22Rv1 (cell line): Measurements from ENCODE around the gene TMEM86B.

Source experiments
- H3K27ac ChIP-seq: fragments of 450-650 bp; 2 replicates; pipeline ENCODE4 v1.5.1; 2017
- CTCF ChIP-seq: fragments of 450-650 bp; IDR thresholded peaks from 2 replicates; pipeline ENCODE4 v1.5.1; 2017; ENCODE audit warnings: mild to moderate bottlenecking
- ZFX ChIP-seq: fragments of 450-650 bp; IDR thresholded peaks from 2 replicates; pipeline ENCODE4 v1.6.1; 2017; ENCODE audit warnings: antibody characterized with exemption, borderline replicate concordance

TMEM86B gene

GRCh38 chr19:55238030-55238429 lies 9.5 kb upstream of the TMEM86B start:
- TF ChIP-seq ZFX (no peak), CTCF (no peak)
- H3K27ac ChIP-seq: no peak overlapping the region

DNA sequence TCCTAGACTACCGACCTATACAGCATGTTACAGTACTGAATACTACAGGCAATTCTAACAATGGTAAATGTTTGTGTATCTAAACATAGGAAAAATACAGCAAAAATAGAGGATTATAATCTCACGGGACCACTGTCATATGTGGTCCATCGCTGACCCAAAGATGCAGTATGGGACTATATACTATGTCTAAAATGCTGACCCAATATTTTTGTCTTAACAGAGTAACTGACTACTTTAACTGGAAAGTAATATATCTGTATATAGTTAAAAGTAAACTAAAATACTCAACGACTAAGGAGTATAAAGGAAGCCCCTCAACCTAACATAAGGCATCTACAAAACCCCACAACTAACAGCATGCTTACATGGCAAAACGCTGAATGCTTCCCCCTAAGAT lies 4.4 kb upstream of the TMEM86B start:
- no peak overlapping the region for H3K27ac ChIP-seq
- no peak for TF ChIP-seq CTCF
- TF ChIP-seq ZFX: no peak

- H3K27ac ChIP-seq: no peak overlapping the region
These were observed 3.7 kb upstream of the TMEM86B start for GRCh38 chr19:55232286-55232602.

DNA sequence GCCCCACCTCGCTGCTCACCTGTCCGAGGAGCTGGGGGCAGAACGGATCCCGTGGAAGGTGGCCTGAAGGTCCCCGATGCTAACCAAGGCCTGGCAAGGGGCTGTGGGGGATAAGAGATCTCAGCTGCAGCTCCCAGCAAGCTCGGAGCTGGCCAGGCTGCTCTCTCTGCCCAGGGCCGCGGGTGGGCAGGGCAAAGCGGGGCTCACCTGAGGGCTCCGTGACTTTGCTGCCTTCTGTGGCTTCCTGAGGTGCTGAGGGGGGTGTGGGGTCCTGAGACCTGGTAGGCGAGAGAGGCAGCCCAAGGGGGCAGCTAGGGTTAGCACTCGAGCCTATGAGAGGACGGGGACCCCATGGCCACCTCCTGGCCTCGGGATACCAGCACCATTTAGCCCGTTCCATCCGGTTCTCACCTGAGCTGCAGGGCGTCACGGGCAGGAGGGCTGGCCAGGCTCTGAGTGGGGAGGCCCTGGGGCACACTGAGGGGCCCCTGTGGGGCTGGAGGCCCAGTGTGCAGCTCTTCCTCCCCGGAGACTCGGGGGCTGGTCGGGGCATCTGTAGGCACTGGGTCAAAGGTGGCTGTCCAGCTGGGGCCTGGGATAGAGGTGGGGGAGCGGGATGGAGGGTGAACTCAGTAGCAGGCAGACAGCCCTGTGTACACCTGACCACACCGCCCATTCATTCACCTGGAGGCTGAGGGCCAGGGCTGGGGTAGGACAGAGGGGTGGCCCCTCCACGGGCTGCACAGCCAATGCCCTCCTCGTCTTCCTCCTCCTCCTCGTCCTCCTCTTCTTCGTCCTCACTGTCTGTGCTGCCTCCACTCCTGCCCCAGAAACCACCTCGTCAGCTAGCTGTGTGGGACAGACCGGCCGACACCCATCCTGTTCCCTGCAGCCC lies 3.1 kb upstream of the TMEM86B start:
- no peak for TF ChIP-seq CTCF
- no peak for TF ChIP-seq ZFX
- no peak overlapping the region for H3K27ac ChIP-seq

More at GRCh38 chr19:55232286-55232602, 3.7 kb upstream of the TMEM86B start:
- TF ChIP-seq ZFX: no peak
- TF ChIP-seq CTCF: no peak

DNA sequence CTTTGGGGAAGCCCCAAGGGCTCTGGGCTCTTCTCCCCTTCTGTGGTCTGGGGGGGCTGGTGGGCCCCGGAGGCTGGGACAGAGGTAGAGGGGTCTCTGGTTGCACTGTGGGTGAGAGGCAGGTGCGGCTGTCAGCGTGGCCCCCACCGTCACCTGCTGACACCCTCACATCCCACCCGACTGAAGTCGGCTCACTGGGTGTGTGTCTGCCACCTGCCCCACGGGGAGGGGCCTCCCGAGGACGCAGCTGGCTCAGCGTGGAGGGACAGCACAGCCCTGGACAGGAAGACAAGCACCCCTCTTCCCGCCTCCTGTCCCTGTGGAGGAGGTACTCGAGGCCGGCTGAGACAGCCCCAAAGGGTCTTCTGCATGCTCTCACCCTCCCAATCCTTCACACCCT lies 2.2 kb upstream of the TMEM86B start:
- H3K27ac ChIP-seq: no peak overlapping the region
- no peak for TF ChIP-seq CTCF
- TF ChIP-seq ZFX: no peak

DNA sequence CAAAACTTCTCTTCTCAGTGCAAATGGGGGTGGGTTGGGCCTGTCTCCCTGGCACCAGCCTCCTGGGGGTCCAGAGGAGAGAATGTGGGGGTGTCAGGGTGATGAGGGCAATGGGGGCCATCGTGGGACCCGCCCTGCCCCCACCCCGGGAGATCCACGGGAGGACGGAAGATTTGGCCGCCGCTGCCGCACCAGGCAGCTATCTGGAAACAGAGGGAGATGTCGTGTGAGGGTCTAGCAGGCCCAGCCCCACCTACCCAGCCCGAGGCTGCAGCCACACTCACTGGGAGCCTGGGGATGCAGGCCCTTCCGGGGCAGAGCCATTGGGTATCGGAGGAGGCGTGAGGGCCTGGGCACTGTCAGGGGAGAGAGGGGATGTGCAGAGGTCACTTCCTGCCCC lies 1.8 kb upstream of the TMEM86B start:
- TF ChIP-seq ZFX: no peak
- no peak for TF ChIP-seq CTCF
- H3K27ac ChIP-seq: no peak overlapping the region

GRCh38 chr19:55229789-55230182 lies 1.2 kb upstream of the TMEM86B start:
- TF ChIP-seq ZFX (no peak), CTCF (no peak)
- H3K27ac ChIP-seq: no peak overlapping the region
